Skin epidermis (tissue), 12 donors: ENCODE data around the gene ANHX.
"Not testable (repeated sequence)": the region's sequence is repeated elsewhere in the genome, so short reads cannot be mapped to it uniquely, and the experiment has no call there.

ENCODE experiments used
- H3K27ac ChIP-seq, 21 experiments: fragments of 200-600 bp; sonication (generic) in 11 of 21; one replicate each; pipeline ENCODE4 v1.5.0; 2020; ENCODE audit warnings: mild to moderate bottlenecking in 3 of 21, inconsistent platforms in 2 of 21, moderate library complexity in 2 of 21
- H3K4me3 ChIP-seq, 7 experiments: fragments of 200-600 bp; sonication (generic) in 2 of 7; one replicate each; pipeline ENCODE4 v1.5.0; 2020; ENCODE audit warnings: inconsistent platforms in 2 of 7, mild to moderate bottlenecking in 2 of 7, moderate library complexity in 1 of 7

Gene ANHX

GRCh38 chr12:133235401-133236112 is at the start of gene ANHX:
ANHX (minus strand) TSS chr12:133235877; CDS start chr12:133234356, 1,521 bp downstream.
- Histone ChIP-seq H3K4me3 (no peak within 1 kb of the TSS), H3K27ac (no peak within 1 kb of the TSS)

- not testable (repeated sequence) for H3K4me3 ChIP-seq, H3K27ac ChIP-seq
These were observed 29.0 kb upstream of the ANHX start for GRCh38 chr12:133264668-133265067.

- H3K4me3 ChIP-seq: no peak overlapping the region
These were observed 28.5 kb upstream of the ANHX start for GRCh38 chr12:133264173-133264572.

GRCh38 chr12:133256321-133256720 is 20.6 kb upstream of the ANHX start:
- Histone ChIP-seq H3K4me3 (no peak overlapping the region), H3K27ac (no peak overlapping the region)

More at GRCh38 chr12:133264173-133264572, 28.5 kb upstream of the ANHX start:
- no peak overlapping the region for H3K27ac ChIP-seq

- H3K4me3 ChIP-seq, H3K27ac ChIP-seq: not testable (repeated sequence)
These were observed 20.2 kb upstream of the ANHX start for GRCh38 chr12:133255833-133256232.

- Histone ChIP-seq H3K27ac (no peak overlapping the region), H3K4me3 (no peak overlapping the region)
These were observed 16.1 kb upstream of the ANHX start for GRCh38 chr12:133251732-133252131.

GRCh38 chr12:133236556-133236955 is 879 bp upstream of the ANHX start:
- H3K4me3 ChIP-seq: no peak overlapping the region
- no peak overlapping the region for H3K27ac ChIP-seq

- Histone ChIP-seq H3K4me3 (no peak overlapping the region), H3K27ac (no peak overlapping the region)
These were observed 467 bp upstream of the ANHX start for GRCh38 chr12:133236144-133236543.

GRCh38 chr12:133234971-133235370 is 706 bp downstream of the ANHX start:
- Histone ChIP-seq H3K27ac (no peak overlapping the region), H3K4me3 (no peak overlapping the region)

GRCh38 chr12:133233993-133234564 is 1.6 kb downstream of the ANHX start:
- Histone ChIP-seq H3K27ac (no peak overlapping the region), H3K4me3 (no peak overlapping the region)

GRCh38 chr12:133233006-133233405 is 2.7 kb downstream of the ANHX start:
- H3K4me3 ChIP-seq: no peak overlapping the region
- H3K27ac ChIP-seq: no peak overlapping the region

GRCh38 chr12:133231001-133231400 is 4.7 kb downstream of the ANHX start:
- H3K27ac ChIP-seq: no peak overlapping the region
- no peak overlapping the region for H3K4me3 ChIP-seq

GRCh38 chr12:133227281-133227852 is 8.3 kb downstream of the ANHX start:
- Histone ChIP-seq H3K4me3 (no peak overlapping the region), H3K27ac (no peak overlapping the region)

- H3K4me3 ChIP-seq: no peak overlapping the region
- H3K27ac ChIP-seq: no peak overlapping the region
These were observed 9.0 kb downstream of the ANHX start for GRCh38 chr12:133226690-133227089.

GRCh38 chr12:133225527-133225926 is 10.2 kb downstream of the ANHX start:
- H3K27ac ChIP-seq: no peak overlapping the region

GRCh38 chr12:133222211-133222610 is 13.5 kb downstream of the ANHX start:
- Histone ChIP-seq H3K4me3 (no peak overlapping the region), H3K27ac (no peak overlapping the region)

More at GRCh38 chr12:133225527-133225926, 10.2 kb downstream of the ANHX start:
- H3K4me3 ChIP-seq: no peak overlapping the region

GRCh38 chr12:133221241-133221640 is 14.4 kb downstream of the ANHX start:
- no peak overlapping the region for H3K4me3 ChIP-seq
- no peak overlapping the region for H3K27ac ChIP-seq

- Histone ChIP-seq H3K27ac (no peak overlapping the region), H3K4me3 (no peak overlapping the region)
These were observed 15.2 kb downstream of the ANHX start for GRCh38 chr12:133220521-133220920.

- no peak overlapping the region for H3K4me3 ChIP-seq
- no peak overlapping the region for H3K27ac ChIP-seq
These were observed 18.5 kb downstream of the ANHX start for GRCh38 chr12:133217219-133217618.

GRCh38 chr12:133215724-133216123 is 20.0 kb downstream of the ANHX start:
- no peak overlapping the region for H3K27ac ChIP-seq
- H3K4me3 ChIP-seq: no peak overlapping the region

GRCh38 chr12:133206390-133206789 is 29.3 kb downstream of the ANHX start:
- Histone ChIP-seq H3K4me3 (no peak overlapping the region), H3K27ac (no peak overlapping the region)
